NCI-H345 (cell line): ENCODE measurements around the gene ARHGEF16.

ENCODE experiments used
- DNase-seq: peaks from one replicate; lab custom pipeline; 2025; lab: John Stamatoyannopoulos, UW

The ARHGEF16 gene

GRCh38 chr1:3438661-3439180 lies 15.7 kb upstream of the ARHGEF16 start:
- DNase-seq, result no peak

GRCh38 chr1:3439346-3440299 lies 14.8 kb upstream of the ARHGEF16 start:
- no peak for DNase-seq

DNA sequence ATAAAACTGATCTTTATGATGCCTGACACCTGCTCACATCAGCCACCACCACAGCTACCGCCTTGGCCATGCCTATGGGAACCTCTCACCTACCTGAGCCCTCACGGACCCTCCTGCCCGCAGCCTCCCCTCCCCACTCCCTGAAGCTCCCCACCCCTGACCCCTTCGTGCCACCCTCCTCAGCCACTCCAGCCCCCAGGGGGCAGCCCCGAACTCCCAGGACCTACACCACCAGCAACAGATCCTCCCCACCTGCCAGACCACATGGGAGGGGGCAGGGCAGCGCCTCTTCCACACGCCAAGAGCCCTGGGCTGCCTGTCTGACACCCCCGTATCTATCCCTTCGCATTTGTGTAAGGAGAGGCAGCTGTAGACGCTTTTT lies 14.2 kb upstream of the ARHGEF16 start:
- DNase-seq, result no peak

GRCh38 chr1:3440711-3441409 lies 13.6 kb upstream of the ARHGEF16 start:
- no peak for DNase-seq

DNA sequence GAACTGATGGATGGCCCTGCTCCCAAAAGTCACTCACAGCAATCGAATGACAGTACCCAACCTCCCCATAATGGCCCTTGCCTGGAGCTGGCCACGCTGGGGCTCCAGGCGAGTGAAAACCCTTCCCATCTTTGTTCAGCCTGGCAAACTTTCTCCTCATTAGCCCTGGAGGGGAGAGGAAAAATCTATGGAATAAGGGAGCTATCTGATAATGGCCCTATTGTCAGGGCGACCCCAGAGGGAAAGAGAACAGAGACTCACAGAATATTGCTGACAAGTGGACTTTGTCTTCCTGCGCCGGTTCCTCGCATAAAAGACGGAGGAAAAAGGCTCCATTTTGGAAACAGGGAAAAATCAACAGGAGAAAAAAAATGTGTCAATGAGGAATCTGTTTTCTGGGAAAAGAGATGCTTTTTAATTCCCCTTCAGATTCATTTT lies 13.0 kb upstream of the ARHGEF16 start:
- DNase-seq, result no peak

DNA sequence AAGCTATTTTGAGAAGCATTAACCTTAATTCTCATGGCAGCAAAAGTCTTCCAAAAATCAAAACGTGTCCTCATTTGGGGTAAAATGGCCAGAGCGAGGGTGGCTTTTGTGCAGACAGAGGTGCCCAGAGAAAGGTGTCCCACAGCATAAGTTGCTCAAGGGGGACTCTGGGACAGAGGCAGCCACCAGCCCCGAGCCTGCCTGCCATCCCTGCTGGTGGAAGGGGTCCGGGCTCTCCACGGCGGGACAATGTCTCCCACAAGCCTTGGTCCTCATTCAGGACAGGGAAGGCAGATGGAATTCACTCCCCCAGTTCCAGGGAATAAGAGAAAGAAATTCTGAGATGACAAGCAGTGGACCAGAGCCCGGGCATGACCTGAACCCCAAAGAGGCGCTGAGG lies 12.6 kb upstream of the ARHGEF16 start:
- no peak for DNase-seq

- no peak for DNase-seq
These were observed 12.1 kb upstream of the ARHGEF16 start for GRCh38 chr1:3442331-3442730.

DNA sequence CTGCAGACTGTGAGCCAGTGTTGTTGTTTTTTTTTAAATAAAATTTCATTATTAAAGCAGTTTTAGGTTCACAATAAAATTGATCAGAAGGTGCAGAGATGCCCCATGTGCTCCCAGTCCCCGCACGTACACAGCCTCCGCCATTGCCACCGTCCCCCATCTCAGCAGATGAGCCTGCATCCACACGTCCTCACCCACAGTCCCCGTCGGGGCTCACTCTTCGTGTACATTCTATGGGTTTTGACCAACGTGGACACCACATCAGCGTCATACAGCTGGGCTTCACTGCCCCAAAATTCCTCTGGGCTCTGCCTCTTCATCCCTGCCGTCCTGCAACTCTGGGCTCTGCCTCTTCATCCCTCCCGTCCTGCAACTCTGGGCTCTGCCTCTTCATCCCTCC lies 11.6 kb upstream of the ARHGEF16 start:
- DNase-seq, result no peak

DNA sequence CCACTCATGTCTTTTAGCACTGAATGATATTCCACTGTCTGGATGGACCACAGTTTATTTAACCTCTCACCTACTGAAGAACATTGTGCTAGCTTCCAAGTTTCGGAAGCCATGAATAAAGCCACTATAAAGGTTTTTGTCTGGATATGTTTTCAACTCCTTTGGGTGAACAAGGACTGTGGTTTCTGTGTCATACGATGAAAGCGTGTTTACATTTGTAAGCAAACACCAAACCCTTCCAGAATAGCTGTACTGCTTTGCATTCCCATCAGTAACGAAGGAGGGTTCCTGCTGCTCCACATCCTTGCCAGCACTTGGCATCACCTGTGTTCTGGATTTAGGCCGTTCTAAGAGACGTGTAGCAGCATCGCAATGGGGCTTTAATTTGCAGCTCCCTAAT lies 10.7 kb upstream of the ARHGEF16 start:
- no peak for DNase-seq

DNA sequence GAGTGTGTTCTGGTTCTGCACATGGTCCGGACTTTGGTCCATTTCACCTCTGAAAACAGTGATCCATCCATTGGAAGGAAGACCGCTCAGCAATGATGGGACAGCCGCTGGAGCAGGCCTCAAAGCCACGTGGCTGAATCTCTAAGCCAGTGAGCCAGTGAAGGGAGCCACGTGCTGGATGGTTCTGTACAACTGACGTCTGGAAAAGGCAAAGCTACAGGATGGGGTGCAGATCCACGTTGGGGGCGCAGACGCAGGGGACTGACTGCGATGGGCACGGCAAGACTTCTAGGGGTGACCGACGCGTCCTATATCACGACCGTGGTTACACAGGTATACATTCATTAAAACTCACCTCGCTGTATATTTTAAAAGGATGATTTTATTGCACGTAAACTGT lies 10.2 kb upstream of the ARHGEF16 start:
- no peak for DNase-seq

GRCh38 chr1:3444736-3445135 lies 9.7 kb upstream of the ARHGEF16 start:
- DNase-seq, result no peak

GRCh38 chr1:3450202-3450863 lies 4.1 kb upstream of the ARHGEF16 start:
- no peak for DNase-seq

DNA sequence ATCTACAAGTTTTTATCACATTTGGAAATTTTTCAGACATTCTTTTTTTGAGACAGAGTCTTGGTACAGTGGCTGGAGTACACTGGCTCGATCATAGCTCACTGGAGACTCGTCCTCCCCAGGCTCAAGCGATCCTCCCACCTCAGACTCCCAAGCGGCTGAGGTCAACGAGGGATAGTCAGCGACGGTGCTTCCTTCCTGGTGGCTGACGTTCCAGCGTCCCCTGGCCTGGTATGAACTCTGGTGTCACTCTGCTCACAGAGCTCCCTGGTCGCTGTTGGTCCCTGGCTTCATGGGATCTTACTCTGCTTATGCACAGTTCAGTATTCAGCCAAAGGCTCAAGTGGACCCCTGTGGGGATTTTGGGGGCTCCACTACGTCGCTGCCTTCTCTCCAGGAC lies 3.5 kb upstream of the ARHGEF16 start:
- no peak for DNase-seq

DNA sequence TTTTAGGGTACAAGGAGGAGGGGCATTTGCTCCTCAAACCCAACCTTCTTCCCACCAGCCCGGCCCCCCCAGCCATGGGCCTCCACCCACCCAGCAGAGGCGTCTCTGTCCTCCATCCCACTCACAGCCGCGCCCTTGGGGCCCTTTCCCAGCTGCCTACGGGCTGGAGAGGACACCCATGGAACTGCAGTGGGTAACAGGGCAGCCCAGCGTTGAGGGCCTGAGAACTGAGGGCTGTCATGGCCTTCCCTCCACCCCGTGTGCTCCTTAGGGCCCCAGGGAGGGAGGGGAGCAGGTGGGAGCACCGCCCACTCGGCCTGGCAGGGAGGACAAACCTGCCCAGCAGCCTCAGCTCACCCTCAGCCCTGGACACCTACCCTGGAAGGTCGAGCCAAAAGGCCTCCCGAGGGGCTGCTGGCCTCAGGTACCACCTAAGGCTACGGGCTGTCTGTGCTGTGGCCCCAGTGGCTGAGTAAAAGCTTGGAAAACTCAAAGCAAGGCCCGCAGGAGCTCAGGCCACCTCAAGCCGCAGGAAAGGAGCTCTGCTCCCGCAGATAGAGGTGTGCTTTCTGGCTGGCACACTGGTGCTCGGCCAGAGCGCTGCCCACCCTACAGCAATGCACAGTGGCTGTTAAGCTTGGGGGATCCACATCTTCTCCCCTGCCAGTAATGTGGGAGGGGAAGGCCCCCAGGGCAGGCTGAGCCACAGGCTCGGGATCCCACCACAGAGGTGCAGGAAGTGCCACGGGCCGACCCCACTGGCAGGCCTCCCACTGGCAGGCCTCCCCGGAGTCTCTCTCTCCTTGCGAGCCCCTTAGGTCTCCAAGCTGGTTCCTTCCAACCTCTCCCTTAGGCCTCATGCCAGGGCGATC lies 2.2 kb upstream of the ARHGEF16 start:
- DNase-seq, result no peak

DNA sequence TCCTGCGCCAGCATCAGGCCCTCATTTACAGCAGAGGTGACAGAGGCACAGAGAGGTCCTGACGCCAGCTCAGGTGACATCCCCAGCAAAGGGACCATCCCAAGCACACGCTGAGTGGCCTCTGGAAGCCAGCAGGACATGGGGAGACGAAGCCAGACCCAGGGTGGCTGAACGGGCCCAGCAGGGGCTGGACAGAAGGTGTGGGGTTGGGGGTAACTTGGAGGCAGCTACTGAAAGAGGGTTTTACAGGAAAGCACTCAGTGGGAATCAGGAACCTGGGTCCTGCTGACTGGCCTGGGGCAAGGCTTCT lies 1.6 kb upstream of the ARHGEF16 start:
- DNase-seq, result no peak

DNA sequence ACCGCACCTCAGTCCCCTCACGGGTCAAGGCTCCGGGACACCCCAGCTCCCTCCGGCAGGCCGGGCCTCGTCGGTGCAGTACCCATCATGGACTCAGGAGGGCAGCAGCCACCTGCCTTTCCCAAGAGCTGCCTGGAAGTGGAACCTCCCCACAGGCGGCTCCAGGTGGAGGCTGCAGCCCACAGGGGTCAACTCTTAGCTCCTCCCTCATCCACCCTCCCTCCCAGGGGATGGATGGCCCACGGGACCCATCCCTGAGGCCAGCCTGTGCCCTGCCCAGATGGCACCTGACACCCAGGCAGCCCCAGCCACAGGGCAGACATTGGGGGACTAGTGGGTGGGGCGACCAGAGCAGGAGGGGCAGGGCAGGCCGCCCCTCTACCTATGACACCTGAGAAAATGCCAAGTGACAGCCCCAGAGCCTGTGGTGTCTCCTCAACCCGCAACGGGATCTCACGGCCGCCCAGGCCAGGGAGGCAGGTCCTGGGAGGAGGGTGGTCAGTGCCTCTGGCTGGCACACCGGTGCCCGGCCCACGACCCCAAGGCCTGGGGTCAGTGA lies 1.2 kb upstream of the ARHGEF16 start:
- peak; percentile 79 for DNase-seq

DNA sequence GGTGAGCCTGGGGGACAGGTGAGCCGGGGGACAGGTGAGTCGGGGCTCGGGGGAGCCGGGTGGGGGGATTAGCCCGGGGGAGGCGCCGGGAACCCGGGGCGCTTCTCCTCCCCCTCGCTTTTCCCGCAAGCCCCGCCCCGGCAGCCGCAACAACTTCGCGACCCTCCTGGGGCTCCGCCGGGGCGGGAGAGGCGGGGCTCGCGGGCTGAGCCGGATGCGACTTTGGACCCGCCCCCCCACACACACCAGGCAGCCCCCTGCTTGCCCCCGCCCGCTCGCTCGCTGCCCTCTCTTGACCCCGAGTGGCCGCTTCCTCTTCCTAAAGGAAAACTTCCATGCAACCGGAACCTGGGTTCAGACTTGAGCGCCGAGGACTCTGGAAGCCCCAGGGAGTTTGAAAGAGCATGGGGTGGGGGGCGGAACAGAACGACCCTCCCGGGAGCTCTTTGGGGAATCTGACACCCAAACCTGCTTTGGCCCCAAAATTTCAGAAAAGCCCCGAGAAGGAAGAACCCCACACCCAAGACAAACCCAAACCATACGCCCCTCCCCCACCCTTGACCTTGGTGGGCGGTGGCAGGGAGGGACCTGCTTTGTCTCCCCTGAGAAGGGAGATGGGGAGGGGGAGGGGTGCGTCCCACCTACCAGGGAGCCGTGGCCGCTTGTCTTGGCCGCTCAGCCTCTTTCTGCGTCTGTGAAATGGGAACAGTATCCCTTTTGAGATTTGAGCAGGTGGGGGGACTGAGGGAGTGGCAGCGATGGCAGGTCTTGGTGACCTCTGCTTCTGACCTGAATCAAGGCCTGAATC lies 550 bp downstream of the ARHGEF16 start:
- peak; percentile 64 for DNase-seq

GRCh38 chr1:3455670-3456448 lies 1.4 kb downstream of the ARHGEF16 start:
- no peak for DNase-seq

DNA sequence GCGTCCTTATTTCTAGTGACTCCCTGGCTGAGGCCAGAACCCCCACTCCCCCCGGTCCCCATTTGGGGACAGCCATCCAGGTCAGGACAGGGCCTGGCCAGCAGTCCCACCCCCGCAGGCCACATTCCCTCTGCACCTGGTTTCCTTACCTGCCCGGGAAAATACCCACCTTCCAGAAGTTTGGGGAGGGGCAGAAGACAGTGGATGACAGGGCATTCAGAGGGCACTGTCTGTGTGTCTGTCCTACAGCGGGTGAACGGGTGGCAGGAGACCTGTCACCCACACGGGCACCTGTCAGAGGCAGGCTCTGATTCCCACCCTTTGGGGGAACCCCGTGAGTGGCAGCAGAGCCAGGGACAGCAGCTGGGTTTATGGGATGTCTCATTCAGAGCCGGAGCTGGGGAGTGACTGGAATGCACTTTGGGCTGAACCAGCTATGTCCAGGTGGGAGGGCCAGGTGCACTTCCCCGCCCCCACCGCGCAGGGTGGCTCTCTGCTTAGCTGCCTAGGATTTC lies 2.0 kb downstream of the ARHGEF16 start:
- no peak for DNase-seq
